Glomerular endothelial cell (primary cell): Measurements from ENCODE around the gene SMCO4. TPM values are rescaled to one million over a fixed set of nuclear protein-coding genes. Genes with fewer than 3 reads are reported as not detected.
"Not testable (repeated sequence)": the region's sequence is repeated elsewhere in the genome, so short reads cannot be mapped to it uniquely, and the experiment has no call there.

Experiments used
- DNase-seq: peaks from one replicate; pipeline ENCODE4 v3.0.0-alpha.2; 2011; ENCODE audit warnings: low read depth, low spot score; ENCODE audit errors: extremely low read depth
- total RNA-seq: library from RNA; depleted of rRNA; stranded (reverse); fragments of >200 nt; gene quantifications from 2 replicates; pipeline ENCODE4 v1.2.3, GENCODE V29; 2015

The SMCO4 gene
- total RNA-seq = 12.6 and 24.0 TPM in 2 replicates

- DNase-seq = no peak
Observed at GRCh38 chr11:93543292-93543977, at the start of gene SMCO4. Gene SMCO4, minus strand, starts transcription at chr11:93543391. Its CDS starts 64,202 bp downstream, at chr11:93479189.

GRCh38 chr11:93591247-93591898 lies 48.2 kb upstream of the SMCO4 start:
- no peak for DNase-seq

- DNase-seq = no peak
Observed at GRCh38 chr11:93589347-93589746, 46.2 kb upstream of the SMCO4 start.

- DNase-seq = no peak
Observed at GRCh38 chr11:93587858-93588581, 44.8 kb upstream of the SMCO4 start.

GRCh38 chr11:93587425-93587824 lies 44.2 kb upstream of the SMCO4 start:
- DNase-seq = not testable (repeated sequence)

- no peak for DNase-seq
Observed at GRCh38 chr11:93585758-93586157, 42.6 kb upstream of the SMCO4 start.

GRCh38 chr11:93583490-93583889 lies 40.3 kb upstream of the SMCO4 start:
- DNase-seq = no peak

GRCh38 chr11:93579187-93579751 lies 36.1 kb upstream of the SMCO4 start:
- DNase-seq = no peak

GRCh38 chr11:93577286-93577685 lies 34.1 kb upstream of the SMCO4 start:
- no peak for DNase-seq

- DNase-seq = not testable (repeated sequence)
Observed at GRCh38 chr11:93576870-93577269, 33.7 kb upstream of the SMCO4 start.

- DNase-seq = no peak
Observed at GRCh38 chr11:93574638-93575220, 31.5 kb upstream of the SMCO4 start.

- no peak for DNase-seq
Observed at GRCh38 chr11:93573184-93573583, 30.0 kb upstream of the SMCO4 start.

- no peak for DNase-seq
Observed at GRCh38 chr11:93572621-93573020, 29.4 kb upstream of the SMCO4 start.

GRCh38 chr11:93572171-93572570 lies 29.0 kb upstream of the SMCO4 start:
- no peak for DNase-seq

- no peak for DNase-seq
Observed at GRCh38 chr11:93571612-93572011, 28.4 kb upstream of the SMCO4 start.

- no peak for DNase-seq
Observed at GRCh38 chr11:93570759-93571413, 27.7 kb upstream of the SMCO4 start.

GRCh38 chr11:93569496-93569895 lies 26.3 kb upstream of the SMCO4 start:
- DNase-seq = no peak

- DNase-seq = no peak
Observed at GRCh38 chr11:93568726-93569125, 25.5 kb upstream of the SMCO4 start.

GRCh38 chr11:93567401-93567895 lies 24.3 kb upstream of the SMCO4 start:
- DNase-seq = no peak

- DNase-seq = no peak
Observed at GRCh38 chr11:93564895-93565294, 21.7 kb upstream of the SMCO4 start.
